ENCODE data around the gene SARM1. TPM values are rescaled to one million over a fixed set of nuclear protein-coding genes. Genes with fewer than 3 reads are reported as not detected.

Gene SARM1
- total and polyA plus RNA-seq, 2 experiments from 2014 or later = 14.5 to 19.5 TPM

- no peak overlapping the region for H3K27ac ChIP-seq
- WGBS (ENCODE audit: low lambda C conversion rate, missing lambda C conversion rate) = 89% methylated on average over 3 of the region's 3 CpGs
These were observed 6.0 kb upstream of the SARM1 start for GRCh38 chr17:28365487-28365886.

GRCh38 chr17:28366605-28367004 is 4.9 kb upstream of the SARM1 start:
- DNase-seq (ENCODE audit: low spot score) = no peak
- H3K27ac ChIP-seq = no peak overlapping the region
- WGBS (ENCODE audit: low lambda C conversion rate, missing lambda C conversion rate) = 89% methylated on average over 1 of the region's 1 CpG
- H3K4me1 ChIP-seq (ENCODE audit: insufficient read depth) = peaks cover 14% of the 10 kb centered on the region
- no peaks in the 10 kb centered on the region for H4K20me1 ChIP-seq (ENCODE audit: insufficient read depth, poor library complexity, severe bottlenecking)
- H2AFZ ChIP-seq = no peak overlapping the region
- no peaks in the 10 kb centered on the region for H3K79me2 ChIP-seq
- no peaks in the 10 kb centered on the region for H3K27me3 ChIP-seq
- no peaks in the 10 kb centered on the region for H3K36me3 ChIP-seq (replicated peaks; ENCODE audit: insufficient read depth, low read depth)
- no peaks in the 10 kb centered on the region for H3K9me2 ChIP-seq (replicated peaks; ENCODE audit: insufficient read depth)
- no peak for TF ChIP-seq EZH2phosphoT487 (IDR thresholded peaks at IDR 0.05; ENCODE audit: low read depth, severe bottlenecking, unreplicated experiment)
- TF ChIP-seq EZH2 (IDR thresholded peaks at IDR 0.05; ENCODE audit: borderline replicate concordance) = no peak
- TF ChIP-seq CTCF (IDR thresholded peaks at IDR 0.05; ENCODE audit: poor library complexity) = no peak
- H3K4me2 ChIP-seq = no peak overlapping the region
- no peaks in the 10 kb centered on the region for H3K9me3 ChIP-seq (ENCODE audit: low read depth)
- H3K4me3 ChIP-seq = no peak overlapping the region

More at GRCh38 chr17:28365487-28365886, 6.0 kb upstream of the SARM1 start:
- no peaks in the 10 kb centered on the region for H3K27me3 ChIP-seq
- no peak for DNase-seq (ENCODE audit: low spot score)
- H3K79me2 ChIP-seq = no peaks in the 10 kb centered on the region
- H3K36me3 ChIP-seq (replicated peaks; ENCODE audit: insufficient read depth, low read depth) = no peaks in the 10 kb centered on the region
- H3K9me2 ChIP-seq (replicated peaks; ENCODE audit: insufficient read depth) = no peaks in the 10 kb centered on the region
- H2AFZ ChIP-seq = no peak overlapping the region
- TF ChIP-seq EZH2 (IDR thresholded peaks at IDR 0.05; ENCODE audit: borderline replicate concordance) (no peak), EZH2phosphoT487 (IDR thresholded peaks at IDR 0.05; ENCODE audit: low read depth, severe bottlenecking, unreplicated experiment) (no peak), CTCF (IDR thresholded peaks at IDR 0.05; ENCODE audit: poor library complexity) (no peak)
- no peak overlapping the region for H3K4me3 ChIP-seq
- no peaks in the 10 kb centered on the region for H4K20me1 ChIP-seq (ENCODE audit: insufficient read depth, poor library complexity, severe bottlenecking)
- H3K4me1 ChIP-seq (ENCODE audit: insufficient read depth) = peaks cover 14% of the 10 kb centered on the region
- no peaks in the 10 kb centered on the region for H3K9me3 ChIP-seq (ENCODE audit: low read depth)
- H3K4me2 ChIP-seq = no peak overlapping the region

- TF ChIP-seq EZH2phosphoT487 (IDR thresholded peaks at IDR 0.05; ENCODE audit: low read depth, severe bottlenecking, unreplicated experiment) (no peak), EZH2 (IDR thresholded peaks at IDR 0.05; ENCODE audit: borderline replicate concordance) (no peak), CTCF (IDR thresholded peaks at IDR 0.05; ENCODE audit: poor library complexity) (no peak)
- Histone ChIP-seq H3K79me2 (peaks cover 3% of the 10 kb centered on the region), H2AFZ (no peak overlapping the region), H3K27ac (no peak overlapping the region), H3K4me1 (ENCODE audit: insufficient read depth) (peaks cover 20% of the 10 kb centered on the region), H4K20me1 (ENCODE audit: insufficient read depth, poor library complexity, severe bottlenecking) (peaks cover 4% of the 10 kb centered on the region), H3K27me3 (peaks cover under 1% of the 10 kb centered on the region), H3K4me3 (no peak overlapping the region), H3K9me2 (replicated peaks; ENCODE audit: insufficient read depth) (no peaks in the 10 kb centered on the region), H3K36me3 (replicated peaks; ENCODE audit: insufficient read depth, low read depth) (no peaks in the 10 kb centered on the region), H3K4me2 (peak overlapping the region; percentile 41), H3K9me3 (ENCODE audit: low read depth) (no peaks in the 10 kb centered on the region)
- peak; percentile 5 for DNase-seq (ENCODE audit: low spot score)
- 89% methylated on average over 19 of the region's 21 CpGs for WGBS (ENCODE audit: low lambda C conversion rate, missing lambda C conversion rate)
These were observed 3.7 kb upstream of the SARM1 start for GRCh38 chr17:28367641-28368305.
